DOHH2 (cell line): ENCODE data around the gene TUBB.

ENCODE experiments used
- H3F3A ChIP-seq: fragments of 200-600 bp; sonication (generic), shearing (Covaris generic); 2 replicates; pipeline ENCODE4 v1.6.0; 2016; ENCODE audit warnings: antibody characterized with exemption, mild to moderate bottlenecking; ENCODE audit not compliant: control insufficient read depth, insufficient read depth
- H3K27ac ChIP-seq: fragments of 200-600 bp; sonication (generic); 2 replicates; pipeline ENCODE4 v1.5.1; 2014; ENCODE audit warnings: low read depth, mild to moderate bottlenecking, low read length, moderate library complexity
- H3K27me3 ChIP-seq: fragments of 200-600 bp; sonication (generic); 2 replicates; pipeline ENCODE4 v1.6.1; 2014; ENCODE audit warnings: mild to moderate bottlenecking, low read length, mixed read lengths; ENCODE audit not compliant: control insufficient read depth
- H3K36me3 ChIP-seq: fragments of 200-600 bp; sonication (generic); 2 replicates; pipeline ENCODE4 v1.6.1; 2014; ENCODE audit warnings: mild to moderate bottlenecking, low read length, moderate library complexity, mixed read lengths; ENCODE audit not compliant: control insufficient read depth
- H3K4me1 ChIP-seq: fragments of 200-600 bp; sonication (generic); 2 replicates; pipeline ENCODE4 v1.6.1; 2014; ENCODE audit warnings: mild to moderate bottlenecking, low read length, mixed read lengths; ENCODE audit not compliant: control insufficient read depth
- H3K4me2 ChIP-seq: fragments of 200-600 bp; sonication (generic); 2 replicates; pipeline ENCODE4 v1.6.0; 2014; ENCODE audit warnings: mild to moderate bottlenecking, low read length, moderate library complexity
- H3K4me3 ChIP-seq: fragments of 200-600 bp; sonication (generic); 2 replicates; pipeline ENCODE4 v1.5.1; 2014; ENCODE audit warnings: mild to moderate bottlenecking, low read length, mixed read lengths
- H3K79me2 ChIP-seq: fragments of 200-600 bp; sonication (generic); 2 replicates; pipeline ENCODE4 v1.6.1; 2014; ENCODE audit warnings: mild to moderate bottlenecking, low read length, mixed read lengths; ENCODE audit not compliant: control insufficient read depth
- H3K9me2 ChIP-seq: fragments of 200-600 bp; sonication (generic); replicated peaks from 2 replicates; pipeline ENCODE4 v1.6.1; 2014; ENCODE audit warnings: mild to moderate bottlenecking, low read length, mixed read lengths; ENCODE audit not compliant: control insufficient read depth
- H3K9me3 ChIP-seq: fragments of 200-600 bp; sonication (generic); 2 replicates; pipeline ENCODE4 v1.6.1; 2014; ENCODE audit warnings: antibody characterized with exemption, low read length, mixed read lengths; ENCODE audit not compliant: control insufficient read depth, insufficient read depth
- H4K20me1 ChIP-seq: fragments of 200-600 bp; sonication (generic); 2 replicates; pipeline ENCODE4 v1.6.0; 2014; ENCODE audit warnings: low read depth, mild to moderate bottlenecking, antibody characterized with exemption, low read length, moderate library complexity; ENCODE audit not compliant: control insufficient read depth, insufficient read depth
- CTCF ChIP-seq: fragments of 200-600 bp; sonication (generic); IDR thresholded peaks from one replicate; pipeline ENCODE4 v1.5.1; 2014; ENCODE audit warnings: antibody characterized with exemption, mild to moderate bottlenecking, low read depth, low read length; ENCODE audit not compliant: poor library complexity, severe bottlenecking
- EZH2phosphoT487 ChIP-seq: fragments of 200-600 bp; sonication (generic); IDR thresholded peaks from 2 replicates; pipeline ENCODE4 v1.6.1; 2017; ENCODE audit warnings: borderline replicate concordance, mild to moderate bottlenecking, antibody characterized with exemption, low read length, moderate library complexity, mixed read lengths

TUBB gene

GRCh38 chr6:30681766-30682142 lies 38.4 kb upstream of the TUBB start:
- peaks cover 11% of the 10 kb centered on the region for H4K20me1 ChIP-seq
- H3K27me3 ChIP-seq = no peaks in the 10 kb centered on the region
- peak overlapping the region; percentile 90 for H3K27ac ChIP-seq
- peaks cover 94% of the 10 kb centered on the region for H3K36me3 ChIP-seq
- H3K4me1 ChIP-seq = peaks cover 33% of the 10 kb centered on the region
- no peaks in the 10 kb centered on the region for H3K9me2 ChIP-seq
- peak overlapping the region; percentile 88 for H3K4me3 ChIP-seq
- H3K79me2 ChIP-seq = peaks cover 87% of the 10 kb centered on the region
- no peaks in the 10 kb centered on the region for H3K9me3 ChIP-seq
- TF ChIP-seq CTCF (no peak), EZH2phosphoT487 (no peak)
- peak overlapping the region; percentile 82 for H3K4me2 ChIP-seq
- peaks cover 51% of the 10 kb centered on the region for H3F3A ChIP-seq

- Histone ChIP-seq H3K4me1 (peaks cover 33% of the 10 kb centered on the region), H3F3A (peaks cover 46% of the 10 kb centered on the region)
Measured at GRCh38 chr6:30682143-30683117, 37.7 kb upstream of the TUBB start.

GRCh38 chr6:30683183-30683979 lies 36.8 kb upstream of the TUBB start:
- peak overlapping the region; percentile 88 for H3K4me3 ChIP-seq

More at GRCh38 chr6:30682143-30683117, 37.7 kb upstream of the TUBB start:
- Histone ChIP-seq H3K27ac (peak overlapping the region; percentile 90), H3K79me2 (peaks cover 89% of the 10 kb centered on the region), H3K4me3 (peak overlapping the region; percentile 88), H3K9me2 (no peaks in the 10 kb centered on the region), H3K9me3 (no peaks in the 10 kb centered on the region), H3K27me3 (no peaks in the 10 kb centered on the region), H3K4me2 (peak overlapping the region; percentile 82), H4K20me1 (peaks cover 11% of the 10 kb centered on the region), H3K36me3 (peaks cover 89% of the 10 kb centered on the region)
- TF ChIP-seq CTCF (no peak), EZH2phosphoT487 (no peak)

More at GRCh38 chr6:30683183-30683979, 36.8 kb upstream of the TUBB start:
- Histone ChIP-seq H3K36me3 (peaks cover 89% of the 10 kb centered on the region), H3K4me1 (peaks cover 43% of the 10 kb centered on the region), H3K9me2 (no peaks in the 10 kb centered on the region), H3K79me2 (peaks cover 95% of the 10 kb centered on the region), H3F3A (peaks cover 48% of the 10 kb centered on the region), H3K27me3 (no peaks in the 10 kb centered on the region), H3K4me2 (peak overlapping the region; percentile 82), H3K27ac (peak overlapping the region; percentile 90), H4K20me1 (peaks cover 11% of the 10 kb centered on the region), H3K9me3 (no peaks in the 10 kb centered on the region)
- TF ChIP-seq EZH2phosphoT487 (no peak), CTCF (no peak)
